Activated T-helper 1 cell treated with Interleukin-2 at 50 U/mL for 16 hours (primary cell): ENCODE results near the gene PLOD3.
"Not testable (repeated sequence)": the region's sequence is repeated elsewhere in the genome, so short reads cannot be mapped to it uniquely, and the experiment has no call there.

ENCODE experiments used
- DNase-seq: peaks from one replicate; pipeline ENCODE4 v3.0.0-alpha.2; 2020; ENCODE audit warnings: low read depth

Gene PLOD3

GRCh38 chr7:101217388-101218235 is at the start of gene PLOD3, which contains the start of gene ZNHIT1:
Gene PLOD3 (minus strand): TSS chr7:101217581. CDS start chr7:101217274, 307 bp downstream.
Gene ZNHIT1 (plus strand): TSS chr7:101218165. CDS start chr7:101218196, 31 bp downstream.
- DNase-seq, result peak; percentile 87

- no peak for DNase-seq
These were observed 48.5 kb upstream of the PLOD3 start for GRCh38 chr7:101265622-101266516.

- DNase-seq, result not testable (repeated sequence)
These were observed 46.8 kb upstream of the PLOD3 start for GRCh38 chr7:101264102-101264706.

- no peak for DNase-seq
These were observed 40.9 kb upstream of the PLOD3 start for GRCh38 chr7:101258243-101258731.

- no peak for DNase-seq
These were observed 38.4 kb upstream of the PLOD3 start for GRCh38 chr7:101255796-101256195.

GRCh38 chr7:101253199-101253598 is 35.8 kb upstream of the PLOD3 start:
- DNase-seq, result not testable (repeated sequence)

GRCh38 chr7:101251871-101252659 is 34.7 kb upstream of the PLOD3 start:
- peak; percentile 97 for DNase-seq

GRCh38 chr7:101250324-101250723 is 32.9 kb upstream of the PLOD3 start:
- DNase-seq, result no peak

GRCh38 chr7:101248276-101248675 is 30.9 kb upstream of the PLOD3 start:
- no peak for DNase-seq

- DNase-seq, result no peak
These were observed 27.8 kb upstream of the PLOD3 start for GRCh38 chr7:101245147-101245668.

- DNase-seq, result peak; percentile 88
These were observed 27.2 kb upstream of the PLOD3 start, which contains the start of gene FIS1 for GRCh38 chr7:101244375-101245146. Gene FIS1 (minus strand): TSS chr7:101245081. CDS start chr7:101245004, 77 bp downstream.

GRCh38 chr7:101243646-101244374 is 26.4 kb upstream of the PLOD3 start:
- no peak for DNase-seq

- no peak for DNase-seq
These were observed 24.3 kb upstream of the PLOD3 start for GRCh38 chr7:101241443-101242349.

GRCh38 chr7:101241015-101241363 is 23.6 kb upstream of the PLOD3 start:
- DNase-seq, result no peak

- no peak for DNase-seq
These were observed 23.0 kb upstream of the PLOD3 start for GRCh38 chr7:101240226-101241014.

- no peak for DNase-seq
These were observed 22.5 kb upstream of the PLOD3 start for GRCh38 chr7:101239951-101240220.

- DNase-seq, result no peak
These were observed 22.0 kb upstream of the PLOD3 start for GRCh38 chr7:101239191-101239950.
